Testis (tissue), 3 donors: ENCODE data around the gene PF4V1. TPM values are rescaled to one million over a fixed set of nuclear protein-coding genes. Genes with fewer than 3 reads are reported as not detected.

Experiments
- DNase-seq: peaks from one replicate; pipeline ENCODE4 v3.0.0-alpha.2; 2019
- H3K27ac ChIP-seq, 2 donors: fragments of 200-600 bp; sonication (generic); one replicate each; pipeline ENCODE4 v1.5.1; 2019
- H3K27me3 ChIP-seq: fragments of 200-600 bp; sonication (generic); one replicate; pipeline ENCODE4 v1.5.1; 2019
- H3K36me3 ChIP-seq: fragments of 200-600 bp; sonication (generic); one replicate; pipeline ENCODE4 v1.5.1; 2017; ENCODE audit warnings: low read depth; ENCODE audit errors: missing control alignments
- H3K4me1 ChIP-seq: fragments of 200-600 bp; sonication (generic); one replicate; pipeline ENCODE4 v1.5.1; 2019
- H3K4me3 ChIP-seq, 2 donors: fragments of 200-600 bp; sonication (generic); one replicate each; pipeline ENCODE4 v1.5.1; 2017 to 2019
- H3K9me3 ChIP-seq: fragments of 200-600 bp; sonication (generic); one replicate; pipeline ENCODE4 v1.5.1; 2017
- CTCF ChIP-seq, 3 experiments: fragments of 450-650 bp in 2 of 3; fragments of 200-600 bp in 1 of 3; sonication (generic) in 1 of 3; IDR thresholded peaks; one replicate each; pipeline ENCODE4 v1.5.1; 2016 to 2019; ENCODE audit warnings: antibody characterized with exemption in 3 of 3, mild to moderate bottlenecking in 2 of 3, moderate library complexity in 1 of 3
- POLR2A ChIP-seq: fragments of 450-650 bp; IDR thresholded peaks from one replicate; pipeline ENCODE4 v1.6.1; 2017; ENCODE audit warnings: antibody characterized with exemption, mild to moderate bottlenecking, moderate library complexity
- WGBS, 2 donors: methylation state at CpG; one replicate each; pipeline ENCODE4 v1.1.5; 2018; 5-methylcytosine and 5-hydroxymethylcytosine counted together
- intact Hi-C: fragments of 100-400 bp; cut with DNase I; formaldehyde crosslinking; loops from one replicate; pipeline ENCODE4 v1.15.1; 2023; ENCODE audit warnings: low total_unique reads
- polyA plus RNA-seq: library from polyadenylated mRNA; stranded (reverse); fragments of 350-450 nt; fragmentation: Illumina TruSeq; extraction: RNeasy Lipid Tissue Mini Kit (QIAGEN cat#74804); gene quantifications from one replicate; pipeline ENCODE4 v1.2.3, GENCODE V29; 2014; ENCODE audit warnings: low read depth, low replicate concordance; ENCODE audit not compliant: insufficient read depth
- total RNA-seq, 2 donors: library from RNA; depleted of rRNA; stranded (reverse); fragments of >200 nt; gene quantifications; one replicate each; pipeline ENCODE4 v1.2.3, GENCODE V29; 2016

PF4V1 gene
- total and polyA plus RNA-seq, 3 donors from 2014 or later: not detected

- WGBS, 2 donors: 56 to 75% methylated on average over 3 of the region's 3 CpGs
- TF ChIP-seq POLR2A (no peak), CTCF (IDR thresholded peaks at IDR 0.05) (no peak)
Measured at GRCh38 chr4:73816814-73817213, 36.3 kb upstream of the PF4V1 start.

GRCh38 chr4:73817341-73817740 lies 35.8 kb upstream of the PF4V1 start:
- no peak overlapping the region for H3K27ac ChIP-seq
- H3K36me3 ChIP-seq: no peaks in the 10 kb centered on the region
- no peak for DNase-seq
- no peaks in the 10 kb centered on the region for H3K4me1 ChIP-seq
- TF ChIP-seq POLR2A: no peak
- TF ChIP-seq CTCF (IDR thresholded peaks at IDR 0.05): no peak
- intact Hi-C loops: no loop called here
- H3K4me3 ChIP-seq: no peak overlapping the region
- no peaks in the 10 kb centered on the region for H3K9me3 ChIP-seq
- no peaks in the 10 kb centered on the region for H3K27me3 ChIP-seq
- 87 to 93% methylated on average over 1 of the region's 1 CpG for WGBS, 2 donors

More at GRCh38 chr4:73816814-73817213, 36.3 kb upstream of the PF4V1 start:
- Histone ChIP-seq H3K4me1 (no peaks in the 10 kb centered on the region), H3K27me3 (no peaks in the 10 kb centered on the region), H3K4me3 (no peak overlapping the region), H3K36me3 (no peaks in the 10 kb centered on the region), H3K9me3 (no peaks in the 10 kb centered on the region), H3K27ac (no peak overlapping the region)
- intact Hi-C loops: no loop called here
- DNase-seq: no peak

- no peak overlapping the region for H3K27ac ChIP-seq
- no peak overlapping the region for H3K4me3 ChIP-seq
- H3K27me3 ChIP-seq: no peaks in the 10 kb centered on the region
- no peak for TF ChIP-seq POLR2A
- no peak for TF ChIP-seq CTCF (IDR thresholded peaks at IDR 0.05)
- 89 to 93% methylated on average over 4 of the region's 4 CpGs for WGBS, 2 donors
- intact Hi-C loops: no loop called here
- H3K4me1 ChIP-seq: no peaks in the 10 kb centered on the region
- DNase-seq: no peak
- H3K9me3 ChIP-seq: no peaks in the 10 kb centered on the region
- no peaks in the 10 kb centered on the region for H3K36me3 ChIP-seq
Measured at GRCh38 chr4:73821325-73821724, 31.8 kb upstream of the PF4V1 start.

- Histone ChIP-seq H3K27ac (no peak overlapping the region), H3K9me3 (no peaks in the 10 kb centered on the region), H3K27me3 (no peaks in the 10 kb centered on the region), H3K4me1 (no peaks in the 10 kb centered on the region), H3K4me3 (no peak overlapping the region), H3K36me3 (no peaks in the 10 kb centered on the region)
- 84 to 87% methylated on average over 3 of the region's 3 CpGs for WGBS, 2 donors
- no peak for DNase-seq
- no peak for TF ChIP-seq POLR2A
- TF ChIP-seq CTCF (IDR thresholded peaks at IDR 0.05): no peak
- intact Hi-C loops: no loop called here
Measured at GRCh38 chr4:73822389-73822788, 30.7 kb upstream of the PF4V1 start.

- Histone ChIP-seq H3K36me3 (no peaks in the 10 kb centered on the region), H3K9me3 (no peaks in the 10 kb centered on the region), H3K4me3 (no peak overlapping the region), H3K27ac (no peak overlapping the region), H3K27me3 (no peaks in the 10 kb centered on the region), H3K4me1 (no peaks in the 10 kb centered on the region)
- TF ChIP-seq CTCF (IDR thresholded peaks at IDR 0.05) (no peak), POLR2A (no peak)
- intact Hi-C loops: no loop called here
- DNase-seq: no peak
Measured at GRCh38 chr4:73822812-73823504, 30.1 kb upstream of the PF4V1 start.
